Glutamatergic neuron (in vitro differentiated cells): ENCODE measurements around the gene CRYGA. TPM values are rescaled to one million over a fixed set of nuclear protein-coding genes. Genes with fewer than 3 reads are reported as not detected.
"Not testable (repeated sequence)": the region's sequence is repeated elsewhere in the genome, so short reads cannot be mapped to it uniquely, and the experiment has no call there.

Experiments
- DNase-seq: peaks from one replicate; pipeline ENCODE4 v3.0.0; 2022
- H3K27ac Mint-ChIP-seq: one replicate; pipeline ENCODE4 v1.8.0; 2020; ENCODE audit warnings: mild to moderate bottlenecking, mixed read lengths, inconsistent platforms; ENCODE audit not compliant: unreplicated experiment
- H3K27me3 Mint-ChIP-seq: one replicate; pipeline ENCODE4 v1.8.0; 2020; ENCODE audit warnings: mild to moderate bottlenecking, moderate library complexity, mixed read lengths, inconsistent platforms; ENCODE audit not compliant: unreplicated experiment
- H3K36me3 Mint-ChIP-seq: one replicate; pipeline ENCODE4 v1.8.0; 2020; ENCODE audit warnings: mild to moderate bottlenecking, mixed read lengths, inconsistent platforms; ENCODE audit not compliant: unreplicated experiment
- H3K4me1 Mint-ChIP-seq: one replicate; pipeline ENCODE4 v1.8.0; 2020; ENCODE audit warnings: mild to moderate bottlenecking, low read depth, mixed read lengths, inconsistent platforms; ENCODE audit not compliant: unreplicated experiment
- H3K4me3 Mint-ChIP-seq: one replicate; pipeline ENCODE4 v1.8.0; 2020; ENCODE audit warnings: mild to moderate bottlenecking, mixed read lengths, inconsistent platforms; ENCODE audit not compliant: unreplicated experiment
- H3K9me3 Mint-ChIP-seq: one replicate; pipeline ENCODE4 v1.8.0; 2020; ENCODE audit warnings: mild to moderate bottlenecking, moderate library complexity, mixed read lengths, inconsistent platforms; ENCODE audit not compliant: unreplicated experiment
- total RNA-seq: library from RNA; stranded (reverse); fragmentation: NEBNext Ultra II Directional; extraction: Animal tissue kit (Norgen Biotek cat#: 25700); gene quantifications from one replicate; pipeline ENCODE4 v1.2.1, GENCODE V29; 2021; ENCODE audit not compliant: unreplicated experiment
- TF ChIP-seq, protein P1 (sequence below): fragments of 200-600 bp; sonication (generic); IDR thresholded peaks from one replicate; pipeline ENCODE4 v1.5.0; 2021; ENCODE audit not compliant: partially characterized antibody, unreplicated experiment

Gene CRYGA
- total RNA-seq, 1 donor from 2014 or later = not detected

DNA sequence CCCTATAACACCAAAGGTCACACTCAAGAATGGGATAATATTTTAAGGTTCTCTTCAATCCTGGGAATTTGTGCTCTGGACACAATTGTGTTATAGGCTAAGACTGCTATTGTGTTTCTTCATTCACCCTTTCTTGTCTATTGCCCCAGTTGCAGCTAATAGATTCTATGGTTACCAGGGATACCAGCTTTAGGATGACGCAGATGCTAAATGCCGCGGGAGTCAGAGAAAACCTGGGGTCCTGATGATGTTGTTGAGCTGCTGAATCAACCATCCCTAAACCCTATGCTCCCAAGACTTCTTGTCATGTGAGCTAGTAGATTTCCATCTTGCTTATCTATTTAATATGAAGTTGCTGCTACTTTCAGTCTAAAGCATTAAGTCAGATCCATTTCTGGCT, 44.5 kb downstream of the CRYGA start:
- Mint-ChIP-seq H3K27me3 (no peaks in the 10 kb centered on the region), H3K27ac (no peak overlapping the region), H3K4me1 (no peaks in the 10 kb centered on the region), H3K9me3 (no peaks in the 10 kb centered on the region), H3K4me3 (no peak overlapping the region), H3K36me3 (no peaks in the 10 kb centered on the region)
- DNase-seq = no peak
- TF ChIP-seq, protein P1, sequence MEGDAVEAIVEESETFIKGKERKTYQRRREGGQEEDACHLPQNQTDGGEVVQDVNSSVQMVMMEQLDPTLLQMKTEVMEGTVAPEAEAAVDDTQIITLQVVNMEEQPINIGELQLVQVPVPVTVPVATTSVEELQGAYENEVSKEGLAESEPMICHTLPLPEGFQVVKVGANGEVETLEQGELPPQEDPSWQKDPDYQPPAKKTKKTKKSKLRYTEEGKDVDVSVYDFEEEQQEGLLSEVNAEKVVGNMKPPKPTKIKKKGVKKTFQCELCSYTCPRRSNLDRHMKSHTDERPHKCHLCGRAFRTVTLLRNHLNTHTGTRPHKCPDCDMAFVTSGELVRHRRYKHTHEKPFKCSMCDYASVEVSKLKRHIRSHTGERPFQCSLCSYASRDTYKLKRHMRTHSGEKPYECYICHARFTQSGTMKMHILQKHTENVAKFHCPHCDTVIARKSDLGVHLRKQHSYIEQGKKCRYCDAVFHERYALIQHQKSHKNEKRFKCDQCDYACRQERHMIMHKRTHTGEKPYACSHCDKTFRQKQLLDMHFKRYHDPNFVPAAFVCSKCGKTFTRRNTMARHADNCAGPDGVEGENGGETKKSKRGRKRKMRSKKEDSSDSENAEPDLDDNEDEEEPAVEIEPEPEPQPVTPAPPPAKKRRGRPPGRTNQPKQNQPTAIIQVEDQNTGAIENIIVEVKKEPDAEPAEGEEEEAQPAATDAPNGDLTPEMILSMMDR = no peak

DNA sequence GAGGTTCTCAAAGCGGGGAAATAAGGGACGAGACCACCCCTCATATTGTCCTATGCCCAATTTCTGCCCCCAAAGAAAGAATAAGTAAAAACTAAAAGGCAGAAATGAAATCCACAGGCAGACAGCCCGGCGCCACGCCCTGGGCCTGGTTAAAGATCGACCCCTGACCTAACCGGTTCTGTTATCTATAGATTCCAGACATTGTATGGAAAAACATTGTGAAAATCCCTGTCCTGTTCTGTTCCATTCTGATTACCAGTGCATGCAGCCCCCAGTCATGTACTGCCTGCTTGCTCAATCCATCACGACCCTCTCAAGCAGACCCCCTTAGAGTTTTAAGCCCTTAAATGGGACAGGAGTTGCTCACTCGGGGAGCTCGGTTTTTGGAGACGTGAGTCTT, 46.0 kb downstream of the CRYGA start:
- H3K27ac Mint-ChIP-seq, H3K27me3 Mint-ChIP-seq, H3K36me3 Mint-ChIP-seq, H3K4me3 Mint-ChIP-seq, DNase-seq, H3K4me1 Mint-ChIP-seq, H3K9me3 Mint-ChIP-seq: not testable (repeated sequence)

DNA sequence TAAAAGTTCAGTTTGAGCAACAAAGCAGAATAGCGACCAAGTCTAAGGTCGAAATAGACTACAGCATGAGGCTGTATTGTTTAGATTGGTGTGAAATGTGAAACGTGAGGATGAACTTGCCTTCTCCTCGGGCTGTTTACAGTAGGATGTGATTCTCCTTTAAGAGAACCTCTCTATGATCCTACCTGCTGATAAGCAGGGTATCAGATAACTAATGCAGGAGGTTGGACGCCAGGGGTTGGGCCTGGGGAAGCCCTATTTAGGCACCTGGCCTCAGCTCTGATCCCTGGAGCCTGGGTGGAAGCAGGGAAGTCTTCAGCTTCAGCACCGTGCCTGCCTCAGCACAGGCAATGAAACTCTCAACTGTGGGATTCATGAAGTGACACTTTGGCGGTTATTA, 50.4 kb downstream of the CRYGA start:
- H3K9me3 Mint-ChIP-seq = no peaks in the 10 kb centered on the region
- peaks cover 6% of the 10 kb centered on the region for H3K4me1 Mint-ChIP-seq
- no peaks in the 10 kb centered on the region for H3K27me3 Mint-ChIP-seq
- no peak overlapping the region for H3K4me3 Mint-ChIP-seq
- H3K36me3 Mint-ChIP-seq = no peaks in the 10 kb centered on the region
- no peak for DNase-seq
- TF ChIP-seq, protein P1 = no peak
- no peak overlapping the region for H3K27ac Mint-ChIP-seq

DNA sequence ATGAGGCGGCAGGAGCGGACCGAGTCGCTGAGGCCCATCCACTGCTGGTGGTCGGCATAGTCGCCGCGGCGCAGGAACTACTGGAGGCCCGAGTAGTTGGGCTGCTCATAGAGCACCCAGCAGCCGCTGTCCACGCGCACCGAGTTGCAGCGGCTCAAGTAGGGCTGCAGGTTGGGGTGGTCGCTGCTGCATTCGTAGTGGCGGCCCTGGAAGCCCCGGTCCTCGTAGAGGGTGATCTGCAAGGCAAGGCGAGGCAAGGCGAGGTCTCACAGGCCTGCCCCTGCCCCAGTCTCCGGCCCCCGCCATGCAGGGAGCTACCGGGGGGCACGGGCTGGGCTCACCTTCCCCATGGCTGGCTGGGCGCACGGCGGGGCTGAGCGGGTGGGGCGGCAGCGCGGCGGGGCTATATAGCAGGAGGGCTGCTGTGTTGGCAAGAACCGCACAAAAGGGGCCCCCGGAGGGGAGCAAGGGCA, 51.1 kb downstream of the CRYGA start:
- not testable (repeated sequence) for H3K27ac Mint-ChIP-seq, H3K36me3 Mint-ChIP-seq, H3K4me3 Mint-ChIP-seq, H3K4me1 Mint-ChIP-seq, H3K9me3 Mint-ChIP-seq, H3K27me3 Mint-ChIP-seq
- peak; percentile 22 for DNase-seq

Other genes starting within 250 kb of the CRYGA start
- gene PLEKHM3, start 138.1 kb downstream of the CRYGA start, total RNA-seq = 19.5 TPM
- gene CRYGD, start 39.1 kb downstream of the CRYGA start, total RNA-seq = 0.76 TPM
- not detected for gene CRYGC, start 33.8 kb downstream of the CRYGA start, total RNA-seq
- gene CRYGB, start 17.4 kb downstream of the CRYGA start, total RNA-seq = not detected
- not detected for gene C2orf80, start 26.4 kb upstream of the CRYGA start, total RNA-seq
- gene IDH1, start 91.5 kb upstream of the CRYGA start, total RNA-seq = 308 TPM
- gene PIKFYVE, start 102.7 kb upstream of the CRYGA start, total RNA-seq = 46.8 TPM
- not detected for gene PTH2R, start 243.2 kb upstream of the CRYGA start, total RNA-seq